Measurements from ENCODE around the gene MAP6. TPM values are rescaled to one million over a fixed set of nuclear protein-coding genes. Genes with fewer than 3 reads are reported as not detected.

The MAP6 gene
- polyA plus RNA-seq, 1 experiment = 1.5 TPM

- Histone ChIP-seq H3K27ac (ENCODE audit: low read depth, low read length) (no peak overlapping the region), H3K27me3 (ENCODE audit: control insufficient read depth, insufficient read depth, low read length) (peaks cover 8% of the 10 kb centered on the region), H3K9me3 (ENCODE audit: control insufficient read depth, insufficient read depth, low read length) (no peaks in the 10 kb centered on the region), H3K4me3 (ENCODE audit: low read depth, low read length) (no peak overlapping the region)
- no peak for TF ChIP-seq CTCF (IDR thresholded peaks at IDR 0.05; ENCODE audit: low read depth, low read length)
- DNase-seq (ENCODE audit: low read depth, low spot score) = no peak
- CTCF ChIA-PET = interaction anchor here (0.9 kb wide), 1 partner anchor 46 kb away, joined by 3 read pairs; no protein-coding TSS in a partner anchor
- POLR2A ChIA-PET = no interaction called here
Observed at GRCh38 chr11:75659836-75660235, 9.0 kb downstream of the MAP6 start.

GRCh38 chr11:75656044-75656727, 12.7 kb downstream of the MAP6 start:
- POLR2A ChIA-PET = no interaction called here
- H3K9me3 ChIP-seq (ENCODE audit: control insufficient read depth, insufficient read depth, low read length) = no peaks in the 10 kb centered on the region
- no peak for DNase-seq (ENCODE audit: low read depth, low spot score)
- CTCF ChIA-PET = no interaction called here
- no peak overlapping the region for H3K27ac ChIP-seq (ENCODE audit: low read depth, low read length)
- no peak overlapping the region for H3K4me3 ChIP-seq (ENCODE audit: low read depth, low read length)
- no peak for TF ChIP-seq CTCF (IDR thresholded peaks at IDR 0.05; ENCODE audit: low read depth, low read length)
- no peaks in the 10 kb centered on the region for H3K27me3 ChIP-seq (ENCODE audit: control insufficient read depth, insufficient read depth, low read length)

- DNase-seq (ENCODE audit: low read depth, low spot score) = no peak
- TF ChIP-seq CTCF (IDR thresholded peaks at IDR 0.05; ENCODE audit: low read depth, low read length) = no peak
- ChIA-PET POLR2A (interaction anchor here (0.6 to 1.6 kb wide), 3 partner anchors 72 to 97 kb away, joined by 3 read pairs; no protein-coding TSS in a partner anchor), CTCF (no interaction called here)
- Histone ChIP-seq H3K27me3 (ENCODE audit: control insufficient read depth, insufficient read depth, low read length) (no peaks in the 10 kb centered on the region), H3K27ac (ENCODE audit: low read depth, low read length) (no peak overlapping the region), H3K9me3 (ENCODE audit: control insufficient read depth, insufficient read depth, low read length) (no peaks in the 10 kb centered on the region), H3K4me3 (ENCODE audit: low read depth, low read length) (no peak overlapping the region)
Observed at GRCh38 chr11:75655605-75656004, 13.2 kb downstream of the MAP6 start.

DNA sequence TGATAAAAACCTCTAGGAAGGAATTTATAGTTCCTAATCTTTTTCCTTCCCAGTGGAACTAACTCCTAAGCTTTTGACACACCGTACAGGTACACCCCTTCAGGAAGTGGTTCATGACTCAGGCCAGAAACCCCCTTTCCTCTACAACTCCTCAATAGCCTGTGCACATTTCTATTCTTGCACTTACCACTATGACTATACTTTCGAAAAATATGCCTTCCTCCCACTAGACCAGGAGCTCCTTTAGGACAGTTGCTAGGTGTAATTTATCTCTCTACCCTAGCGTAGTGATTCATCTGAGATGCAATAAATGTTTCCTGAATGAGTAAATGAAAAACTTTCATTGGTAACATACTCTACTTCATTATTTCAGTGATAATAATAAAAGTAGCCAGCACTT, 14.5 kb downstream of the MAP6 start:
- POLR2A ChIA-PET = interaction anchor here (1.0 to 1.6 kb wide), 3 partner anchors 19 to 88 kb away, joined by 3 read pairs; no protein-coding TSS in a partner anchor

More for the DNA sequence above, 14.5 kb downstream of the MAP6 start:
- Histone ChIP-seq H3K4me3 (ENCODE audit: low read depth, low read length) (no peak overlapping the region), H3K9me3 (ENCODE audit: control insufficient read depth, insufficient read depth, low read length) (no peaks in the 10 kb centered on the region), H3K27ac (ENCODE audit: low read depth, low read length) (no peak overlapping the region), H3K27me3 (ENCODE audit: control insufficient read depth, insufficient read depth, low read length) (no peaks in the 10 kb centered on the region)
- no peak for TF ChIP-seq CTCF (IDR thresholded peaks at IDR 0.05; ENCODE audit: low read depth, low read length)
- CTCF ChIA-PET = interaction anchor here (0.6 kb wide), 1 partner anchor 15 kb away, joined by 4 read pairs; no protein-coding TSS in a partner anchor
- no peak for DNase-seq (ENCODE audit: low read depth, low spot score)
